ENCODE measurements around the gene LRGUK. TPM values are rescaled to one million over a fixed set of nuclear protein-coding genes. Genes with fewer than 3 reads are reported as not detected.

Gene LRGUK
- polyA plus RNA-seq, 1 experiment = 0.07 TPM

DNA sequence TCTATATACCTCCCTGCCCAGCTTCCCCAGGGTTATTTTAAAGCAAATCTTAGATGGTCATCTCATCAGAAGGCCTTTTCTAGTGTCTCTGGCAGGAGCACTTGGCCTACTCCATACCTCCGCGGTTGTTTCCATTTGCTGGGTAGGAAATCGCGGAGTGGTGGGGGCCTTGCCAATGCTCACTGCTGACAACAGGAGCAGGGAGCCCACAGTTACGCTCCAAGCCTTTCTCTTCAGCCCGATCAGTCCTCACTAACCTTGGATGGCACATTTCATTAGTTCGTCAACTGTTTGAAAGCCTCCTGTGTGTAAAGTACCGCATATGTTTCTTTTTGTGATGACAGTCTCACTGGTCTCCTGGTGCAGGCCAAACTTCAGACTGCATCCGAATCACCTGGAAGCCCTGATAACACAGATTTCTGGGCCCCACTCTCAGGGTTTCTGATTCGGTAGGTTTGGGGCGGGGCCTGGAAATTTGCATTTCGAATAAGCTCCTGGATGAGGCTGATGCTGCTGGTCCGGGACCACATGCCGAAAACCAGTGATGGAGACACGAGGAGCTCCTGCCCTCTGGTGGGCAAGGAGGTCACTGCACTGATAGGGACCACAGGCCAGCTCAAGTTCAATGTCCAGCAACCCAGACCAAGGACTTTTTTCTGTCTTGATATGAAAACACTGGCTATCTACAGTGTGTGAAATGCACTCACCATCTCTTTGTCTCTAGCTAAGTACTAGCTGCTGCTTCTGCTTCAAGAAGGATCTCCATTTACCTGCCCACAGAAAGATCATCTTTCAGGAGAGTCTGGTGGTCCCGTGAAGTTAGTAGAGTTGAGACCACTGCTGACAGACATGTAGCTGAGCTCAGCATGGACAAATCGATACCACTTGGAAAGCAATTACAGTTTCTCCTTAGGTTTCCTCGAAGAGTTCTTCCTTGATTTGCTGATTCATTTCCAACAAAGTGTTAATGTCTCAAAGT lies 14.0 kb downstream of the LRGUK start:
- TF ChIP-seq, protein P1, sequence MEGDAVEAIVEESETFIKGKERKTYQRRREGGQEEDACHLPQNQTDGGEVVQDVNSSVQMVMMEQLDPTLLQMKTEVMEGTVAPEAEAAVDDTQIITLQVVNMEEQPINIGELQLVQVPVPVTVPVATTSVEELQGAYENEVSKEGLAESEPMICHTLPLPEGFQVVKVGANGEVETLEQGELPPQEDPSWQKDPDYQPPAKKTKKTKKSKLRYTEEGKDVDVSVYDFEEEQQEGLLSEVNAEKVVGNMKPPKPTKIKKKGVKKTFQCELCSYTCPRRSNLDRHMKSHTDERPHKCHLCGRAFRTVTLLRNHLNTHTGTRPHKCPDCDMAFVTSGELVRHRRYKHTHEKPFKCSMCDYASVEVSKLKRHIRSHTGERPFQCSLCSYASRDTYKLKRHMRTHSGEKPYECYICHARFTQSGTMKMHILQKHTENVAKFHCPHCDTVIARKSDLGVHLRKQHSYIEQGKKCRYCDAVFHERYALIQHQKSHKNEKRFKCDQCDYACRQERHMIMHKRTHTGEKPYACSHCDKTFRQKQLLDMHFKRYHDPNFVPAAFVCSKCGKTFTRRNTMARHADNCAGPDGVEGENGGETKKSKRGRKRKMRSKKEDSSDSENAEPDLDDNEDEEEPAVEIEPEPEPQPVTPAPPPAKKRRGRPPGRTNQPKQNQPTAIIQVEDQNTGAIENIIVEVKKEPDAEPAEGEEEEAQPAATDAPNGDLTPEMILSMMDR (IDR thresholded peaks at IDR 0.05; ENCODE audit: low read depth, low read length) = peak; percentile 94
- Histone ChIP-seq H3K4me3 (ENCODE audit: low read depth, low read length) (no peak overlapping the region), H3K9me3 (ENCODE audit: control insufficient read depth, insufficient read depth, low read length) (no peaks in the 10 kb centered on the region), H3K27me3 (ENCODE audit: control insufficient read depth, insufficient read depth, low read length) (no peaks in the 10 kb centered on the region), H3K27ac (ENCODE audit: low read depth, low read length) (no peak overlapping the region)
- POLR2A ChIA-PET = no interaction called here
- CTCF ChIA-PET = interaction anchor here (0.6 to 4.4 kb wide), 48 partner anchors 9 to 1823 kb away, joined by 3 to 46 read pairs (median 4); partner anchors contain the start of gene LRGUK
- DNase-seq (ENCODE audit: low read depth, low spot score) = peak; percentile 27

DNA sequence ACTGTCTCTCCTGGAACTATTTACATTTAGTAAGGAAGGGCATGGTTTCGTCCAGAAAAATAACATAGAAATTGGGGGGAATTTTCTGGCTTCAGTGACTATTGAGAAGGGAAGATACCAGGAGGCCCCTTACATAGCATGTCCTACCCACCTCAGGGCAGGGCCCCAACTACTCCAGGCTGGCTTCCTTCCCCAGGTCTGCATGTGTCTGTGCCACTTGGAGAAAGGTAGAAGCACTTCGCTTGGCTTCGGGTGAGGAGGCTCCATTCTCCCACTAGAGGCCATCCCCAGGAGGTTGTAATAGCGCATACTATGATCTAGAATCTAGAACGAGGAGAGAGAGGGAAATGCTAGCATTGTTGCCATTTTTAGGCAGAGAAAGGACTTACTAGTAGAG lies 14.7 kb downstream of the LRGUK start:
- Histone ChIP-seq H3K27me3 (ENCODE audit: control insufficient read depth, insufficient read depth, low read length) (no peaks in the 10 kb centered on the region), H3K4me3 (ENCODE audit: low read depth, low read length) (no peak overlapping the region), H3K9me3 (ENCODE audit: control insufficient read depth, insufficient read depth, low read length) (no peaks in the 10 kb centered on the region), H3K27ac (ENCODE audit: low read depth, low read length) (no peak overlapping the region)
- TF ChIP-seq, protein P1 (IDR thresholded peaks at IDR 0.05; ENCODE audit: low read depth, low read length) = no peak
- CTCF ChIA-PET = interaction anchor here (0.7 to 4.4 kb wide), 32 partner anchors 9 to 1823 kb away, joined by 3 to 46 read pairs (median 6); partner anchors contain the start of gene LRGUK
- POLR2A ChIA-PET = no interaction called here
- DNase-seq (ENCODE audit: low read depth, low spot score) = no peak

DNA sequence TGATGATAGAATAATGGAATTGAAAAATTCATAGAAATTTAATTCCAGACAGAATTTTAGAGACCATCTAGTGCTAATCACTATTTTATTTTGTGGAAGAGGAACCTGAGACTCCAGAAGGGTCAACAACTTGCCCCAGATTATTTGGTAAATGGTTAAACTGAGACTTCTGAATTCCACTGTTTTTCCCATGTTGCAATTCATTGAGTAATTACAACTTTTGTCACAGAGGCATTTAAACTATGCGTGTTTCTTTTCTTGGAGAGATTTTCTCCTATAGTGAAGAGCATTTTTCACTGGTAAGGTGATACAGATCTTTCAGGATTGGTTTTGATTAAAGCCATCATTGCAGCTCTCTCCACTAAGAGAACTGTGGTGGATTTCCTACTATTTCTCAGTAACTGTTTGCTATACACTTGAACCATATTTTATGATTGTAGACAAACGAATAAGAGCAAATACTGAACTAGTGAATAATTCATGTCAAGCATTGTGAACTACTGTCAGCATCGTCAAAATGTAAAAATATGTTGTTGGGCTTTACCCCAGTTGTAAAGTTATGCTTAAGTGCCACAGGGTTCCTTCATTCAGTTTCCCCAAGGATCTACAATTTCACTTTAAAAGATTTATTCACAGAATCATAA lies 26.5 kb downstream of the LRGUK start:
- DNase-seq (ENCODE audit: low read depth, low spot score) = no peak
- no peak overlapping the region for H3K4me3 ChIP-seq (ENCODE audit: low read depth, low read length)
- CTCF ChIA-PET = interaction anchor here (1.2 to 2.1 kb wide), 2 partner anchors 13 kb away, joined by 5 to 19 read pairs; no protein-coding TSS in a partner anchor

DNA sequence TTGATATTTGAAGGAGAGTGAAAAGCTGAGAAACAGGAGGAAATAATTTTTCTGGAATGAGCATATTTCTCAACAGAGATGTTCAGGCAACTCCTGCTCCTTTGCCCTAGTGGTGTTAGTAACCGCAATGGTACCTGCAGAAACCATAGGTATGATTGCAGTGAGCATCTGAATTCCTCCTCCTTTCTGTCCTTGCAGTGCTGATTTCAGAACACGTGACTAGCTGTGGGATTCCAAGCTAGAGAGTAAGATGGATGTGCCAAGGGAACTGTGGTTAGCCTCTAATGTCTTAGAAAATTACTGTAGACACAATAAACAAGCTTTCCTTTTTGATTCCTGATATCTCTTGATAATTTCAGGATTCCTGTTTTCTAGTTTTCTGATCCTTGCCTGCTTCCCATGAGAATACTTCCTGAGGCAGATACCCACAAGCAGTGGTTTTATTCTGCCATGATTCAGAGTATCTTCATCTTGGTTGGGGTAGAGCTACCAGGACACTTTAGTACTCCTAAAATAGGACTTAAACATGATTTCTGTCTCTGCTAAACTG lies 27.5 kb downstream of the LRGUK start:
- Histone ChIP-seq H3K4me3 (ENCODE audit: low read depth, low read length) (no peak overlapping the region), H3K27ac (ENCODE audit: low read depth, low read length) (no peak overlapping the region), H3K9me3 (ENCODE audit: control insufficient read depth, insufficient read depth, low read length) (no peaks in the 10 kb centered on the region), H3K27me3 (ENCODE audit: control insufficient read depth, insufficient read depth, low read length) (no peaks in the 10 kb centered on the region)
- DNase-seq (ENCODE audit: low read depth, low spot score) = no peak
- ChIA-PET CTCF (interaction anchor here (0.5 to 2.1 kb wide), 2 partner anchors 14 to 893 kb away, joined by 3 to 19 read pairs; no protein-coding TSS in a partner anchor), POLR2A (no interaction called here)
- TF ChIP-seq, protein P1 (IDR thresholded peaks at IDR 0.05; ENCODE audit: low read depth, low read length) = no peak

More for the DNA sequence above, 26.5 kb downstream of the LRGUK start:
- TF ChIP-seq, protein P1 (IDR thresholded peaks at IDR 0.05; ENCODE audit: low read depth, low read length) = no peak
- POLR2A ChIA-PET = no interaction called here
- H3K27ac ChIP-seq (ENCODE audit: low read depth, low read length) = no peak overlapping the region
- no peaks in the 10 kb centered on the region for H3K27me3 ChIP-seq (ENCODE audit: control insufficient read depth, insufficient read depth, low read length)
- no peaks in the 10 kb centered on the region for H3K9me3 ChIP-seq (ENCODE audit: control insufficient read depth, insufficient read depth, low read length)

All from AG04450 (cell line).